ENCODE measurements around the gene SMYD3. TPM values are rescaled to one million over a fixed set of nuclear protein-coding genes. Genes with fewer than 3 reads are reported as not detected.

SMYD3 gene
- total and polyA plus RNA-seq, 2 of the 4 experiments (the other 2 are of a cell fraction), result 26.5 to 37.6 TPM

DNA sequence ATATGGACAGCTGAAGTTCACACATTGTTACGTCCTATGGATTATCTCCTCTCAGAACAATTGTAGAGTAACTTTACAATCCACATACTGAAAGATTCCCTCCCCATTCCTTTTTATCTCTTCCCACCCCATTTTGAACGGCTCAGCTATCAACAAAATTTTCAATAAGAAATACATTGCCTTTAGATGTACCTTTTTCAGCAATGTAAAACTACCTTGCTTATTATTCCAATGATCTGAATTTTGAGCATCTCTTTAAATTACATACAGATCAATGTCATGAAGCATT, 503.7 kb downstream of the SMYD3 start:
- POLR2A ChIA-PET (ENCODE audit: unreplicated experiment), result no interaction called here
- Histone ChIP-seq H3K4me2 (ENCODE audit: low read depth, low read length) (no peak overlapping the region), H3K27ac (ENCODE audit: insufficient read depth, low read length) (no peak overlapping the region), H4K20me1 (ENCODE audit: insufficient read depth, low read length) (no peaks in the 10 kb centered on the region), H3K27me3 (ENCODE audit: control insufficient read depth, insufficient read depth, low read length) (no peaks in the 10 kb centered on the region), H3K4me3 (ENCODE audit: insufficient read depth, low read depth, low read length) (no peak overlapping the region), H3K9me1 (ENCODE audit: insufficient read depth, low read length) (peaks cover 12% of the 10 kb centered on the region), H3K36me3 (ENCODE audit: control insufficient read depth, insufficient read depth, low read length) (no peaks in the 10 kb centered on the region), H3K4me1 (ENCODE audit: control insufficient read depth, insufficient read depth, low read length) (peaks cover 17% of the 10 kb centered on the region), H3K79me1 (ENCODE audit: low read depth in 1 of 2, low read length in 2 of 2) (0 out of 4 replicates have a peak, but pooled peaks cover 0 to 4% of the 10 kb centered on the region in 2 experiments), H3K23ac (ENCODE audit: low read depth, low read length) (no peak overlapping the region), H2AFZ (replicated peaks; ENCODE audit: low read length, poor library complexity) (no peak overlapping the region), H2BK120ac (ENCODE audit: low read depth, low read length) (no peak overlapping the region; the same call in 1 of the 2 replicates), H3K56ac (ENCODE audit: extremely low read depth, insufficient read depth, low read length) (no peak overlapping the region), H4K8ac (ENCODE audit: low read depth in 2 of 2, low read length in 2 of 2) (no peak overlapping the region), H2AK9ac (replicated peaks; ENCODE audit: low read depth, low read length, poor library complexity) (no peak overlapping the region), H2AK5ac (ENCODE audit: low read depth, low read length) (no peak overlapping the region), H3K14ac (replicated peaks; ENCODE audit: low read depth, low read length) (no peak overlapping the region), H3K4ac (ENCODE audit: low read depth, low read length) (no peak overlapping the region), H4K91ac (ENCODE audit: insufficient read depth, low read depth, low read length) (no peak overlapping the region), H3K9ac (ENCODE audit: low read depth, low read length) (no peak overlapping the region), H3K18ac (ENCODE audit: low read depth, low read length) (no peak overlapping the region), H2BK5ac (ENCODE audit: low read depth, low read length, poor library complexity, severe bottlenecking) (no peak overlapping the region), H2BK20ac (ENCODE audit: low read depth, low read length) (no peak overlapping the region), H2BK15ac (ENCODE audit: low read depth, low read length) (no peak overlapping the region; the same call in 2 of the 3 replicates), H3K9me3 (ENCODE audit: control insufficient read depth, insufficient read depth, low read length) (peaks cover under 1% of the 10 kb centered on the region; the same call in 1 of the 2 replicates), H4K5ac (ENCODE audit: low read depth, low read length) (no peak overlapping the region)
- CTCF ChIA-PET, result interaction anchor here (1.0 to 1.2 kb wide), 2 partner anchors 490 to 850 kb away, joined by 3 to 6 read pairs; no protein-coding TSS in a partner anchor
- no CpG with 5 or more reads among the region's 2 CpGs for WGBS, 2 experiments (ENCODE audit: extremely low coverage in 2 of 2, insufficient read length in 1 of 2)
- BruUV-seq (replicated peaks), result no TSS peak
- DNase-seq (no peak), ATAC-seq (ENCODE audit: low read depth) (no peak)
- no peak for TF ChIP-seq RAD21 (IDR thresholded peaks at IDR 0.05; ENCODE audit: low read length)
- TF ChIP-seq MAZ (IDR thresholded peaks at IDR 0.05; ENCODE audit: borderline replicate concordance, low read depth, low read length), result no peak
- TF ChIP-seq NFE2L2 (IDR thresholded peaks at IDR 0.05; ENCODE audit: low read depth, low read length), result no peak
- TF ChIP-seq, protein P1, sequence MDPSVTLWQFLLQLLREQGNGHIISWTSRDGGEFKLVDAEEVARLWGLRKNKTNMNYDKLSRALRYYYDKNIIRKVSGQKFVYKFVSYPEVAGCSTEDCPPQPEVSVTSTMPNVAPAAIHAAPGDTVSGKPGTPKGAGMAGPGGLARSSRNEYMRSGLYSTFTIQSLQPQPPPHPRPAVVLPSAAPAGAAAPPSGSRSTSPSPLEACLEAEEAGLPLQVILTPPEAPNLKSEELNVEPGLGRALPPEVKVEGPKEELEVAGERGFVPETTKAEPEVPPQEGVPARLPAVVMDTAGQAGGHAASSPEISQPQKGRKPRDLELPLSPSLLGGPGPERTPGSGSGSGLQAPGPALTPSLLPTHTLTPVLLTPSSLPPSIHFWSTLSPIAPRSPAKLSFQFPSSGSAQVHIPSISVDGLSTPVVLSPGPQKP (IDR thresholded peaks at IDR 0.05; ENCODE audit: borderline replicate concordance, low read depth, low read length), result no peak
- no peak for TF ChIP-seq RCOR1 (IDR thresholded peaks at IDR 0.05; ENCODE audit: insufficient replicate concordance, low read length)
- no peak for TF ChIP-seq MXI1 (IDR thresholded peaks at IDR 0.05; ENCODE audit: borderline replicate concordance, low read depth, low read length)
- TF ChIP-seq POLR2A (IDR thresholded peaks at IDR 0.05; ENCODE audit: low read depth, low read length), result no peak
- TF ChIP-seq RFX5 (IDR thresholded peaks at IDR 0.05; ENCODE audit: low read depth, low read length), result no peak
- TF ChIP-seq, protein P2, sequence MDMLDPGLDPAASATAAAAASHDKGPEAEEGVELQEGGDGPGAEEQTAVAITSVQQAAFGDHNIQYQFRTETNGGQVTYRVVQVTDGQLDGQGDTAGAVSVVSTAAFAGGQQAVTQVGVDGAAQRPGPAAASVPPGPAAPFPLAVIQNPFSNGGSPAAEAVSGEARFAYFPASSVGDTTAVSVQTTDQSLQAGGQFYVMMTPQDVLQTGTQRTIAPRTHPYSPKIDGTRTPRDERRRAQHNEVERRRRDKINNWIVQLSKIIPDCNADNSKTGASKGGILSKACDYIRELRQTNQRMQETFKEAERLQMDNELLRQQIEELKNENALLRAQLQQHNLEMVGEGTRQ (IDR thresholded peaks at IDR 0.05; ENCODE audit: low read depth, low read length), result no peak
- TF ChIP-seq, protein P3, sequence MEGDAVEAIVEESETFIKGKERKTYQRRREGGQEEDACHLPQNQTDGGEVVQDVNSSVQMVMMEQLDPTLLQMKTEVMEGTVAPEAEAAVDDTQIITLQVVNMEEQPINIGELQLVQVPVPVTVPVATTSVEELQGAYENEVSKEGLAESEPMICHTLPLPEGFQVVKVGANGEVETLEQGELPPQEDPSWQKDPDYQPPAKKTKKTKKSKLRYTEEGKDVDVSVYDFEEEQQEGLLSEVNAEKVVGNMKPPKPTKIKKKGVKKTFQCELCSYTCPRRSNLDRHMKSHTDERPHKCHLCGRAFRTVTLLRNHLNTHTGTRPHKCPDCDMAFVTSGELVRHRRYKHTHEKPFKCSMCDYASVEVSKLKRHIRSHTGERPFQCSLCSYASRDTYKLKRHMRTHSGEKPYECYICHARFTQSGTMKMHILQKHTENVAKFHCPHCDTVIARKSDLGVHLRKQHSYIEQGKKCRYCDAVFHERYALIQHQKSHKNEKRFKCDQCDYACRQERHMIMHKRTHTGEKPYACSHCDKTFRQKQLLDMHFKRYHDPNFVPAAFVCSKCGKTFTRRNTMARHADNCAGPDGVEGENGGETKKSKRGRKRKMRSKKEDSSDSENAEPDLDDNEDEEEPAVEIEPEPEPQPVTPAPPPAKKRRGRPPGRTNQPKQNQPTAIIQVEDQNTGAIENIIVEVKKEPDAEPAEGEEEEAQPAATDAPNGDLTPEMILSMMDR (conservative IDR thresholded peaks at IDR 0.05; ENCODE audit: low read depth, low read length), result no peak
- TF ChIP-seq MAFK (IDR thresholded peaks at IDR 0.05; ENCODE audit: low read depth, low read length), result no peak
- TF ChIP-seq BHLHE40 (IDR thresholded peaks at IDR 0.05; ENCODE audit: low read depth, low read length), result no peak
- intact Hi-C loops (cut with micrococcal nuclease) (loop anchor here (1.0 to 10.0 kb wide), 7 partner anchors 126 to 924 kb away; no protein-coding TSS in a partner anchor), in situ Hi-C loops (cut with MboI; ENCODE audit: low sequenced_read_pairs) (loop anchor here (5.0 to 10.0 kb wide), 4 partner anchors 451 to 919 kb away; no protein-coding TSS in a partner anchor), dilution Hi-C loops (cut with HindIII; ENCODE audit: low sequenced_read_pairs, unreplicated experiment) (no loop called here)
